Mucosa of descending colon (tissue), 3 donors: Measurements from ENCODE around the gene FSTL3. TPM values are rescaled to one million over a fixed set of nuclear protein-coding genes. Genes with fewer than 3 reads are reported as not detected.
"Not testable (repeated sequence)": the region's sequence is repeated elsewhere in the genome, so short reads cannot be mapped to it uniquely, and the experiment has no call there.

Experiments used
- ATAC-seq: fragments of 200-7000 bp; cut with Tn5 transposase; one replicate; pipeline ENCODE4 v1.9.1; 2020; ENCODE audit warnings: mild to moderate bottlenecking, moderate library complexity
- DNase-seq, 3 donors: peaks; one replicate each; pipeline ENCODE4 v3.0.0-alpha.2; 2020
- H3K36me3 ChIP-seq: fragments of 200-600 bp; one replicate; pipeline ENCODE4 v1.8.0; 2021; ENCODE audit warnings: low read depth, mild to moderate bottlenecking
- H3K4me1 ChIP-seq: fragments of 200-600 bp; one replicate; pipeline ENCODE4 v1.8.0; 2021; ENCODE audit warnings: low read depth, mild to moderate bottlenecking
- H3K4me3 ChIP-seq: fragments of 200-600 bp; one replicate; pipeline ENCODE4 v1.8.0; 2021; ENCODE audit warnings: mild to moderate bottlenecking
- H3K9me3 ChIP-seq: fragments of 200-600 bp; one replicate; pipeline ENCODE4 v1.8.0; 2021; ENCODE audit warnings: mild to moderate bottlenecking
- intact Hi-C, 2 donors: fragments of 100-400 bp; cut with DNase I in 1 of 2; cut with micrococcal nuclease in 1 of 2; formaldehyde crosslinking; loops; one replicate each; pipeline versions ENCODE4 v1.11.0 to v1.11.1; 2022; cut with DNase I, micrococcal nuclease
- long read RNA-seq, 2 donors: library from polyadenylated mRNA; unstranded; transcript quantifications; one replicate each; pipeline ENCODE4 v2.0.0, GENCODE V29; 2019 to 2021
- total RNA-seq, 3 donors: library from RNA; stranded (reverse); fragmentation: NEBNext Ultra II Directional in 2 of 3; extraction: Animal tissue kit (Norgen Biotek cat#: 25700) in 2 of 3; gene quantifications; one replicate each; pipeline versions ENCODE4 v1.2.1 to v1.2.4, GENCODE V29; 2021 to 2023
- TF ChIP-seq, protein P1 (sequence below): fragments of 200-600 bp; IDR thresholded peaks from one replicate; pipeline ENCODE4 v1.8.0; 2022; ENCODE audit warnings: antibody characterized with exemption, mild to moderate bottlenecking
- donor health status: DM: no; HTN: no; CAD: no; lungs with moderate emphysema.
- donor health status: DM: no; HTN: no; CAD: no.
- donor health status: DM: no; HTN: yes; CAD: no.

FSTL3 gene
- 10 to 100 TPM in 2 of 3 donors, 1 to 10 TPM in 1; 2.6 to 25.0 (median 12.8) TPM for total RNA-seq
- long read RNA-seq, donor 1, transcript FSTL3-201 (5 exons, 2,542 nt), result major isoform, 16 of 40 reads
- long read RNA-seq, donor 1, partial matches to known transcripts, result 11 of 40 reads
- long read RNA-seq, donor 1, other reads (novel, unspliced or antisense), result 12 of 40 reads
- long read RNA-seq, donor 2, transcript FSTL3-201 (5 exons, 2,542 nt), result major isoform, 8 of 11 reads
- long read RNA-seq, donor 2, partial matches to known transcripts, result 1 of 11 reads
- long read RNA-seq, donor 2, other reads (novel, unspliced or antisense), result 0 of 11 reads

DNA sequence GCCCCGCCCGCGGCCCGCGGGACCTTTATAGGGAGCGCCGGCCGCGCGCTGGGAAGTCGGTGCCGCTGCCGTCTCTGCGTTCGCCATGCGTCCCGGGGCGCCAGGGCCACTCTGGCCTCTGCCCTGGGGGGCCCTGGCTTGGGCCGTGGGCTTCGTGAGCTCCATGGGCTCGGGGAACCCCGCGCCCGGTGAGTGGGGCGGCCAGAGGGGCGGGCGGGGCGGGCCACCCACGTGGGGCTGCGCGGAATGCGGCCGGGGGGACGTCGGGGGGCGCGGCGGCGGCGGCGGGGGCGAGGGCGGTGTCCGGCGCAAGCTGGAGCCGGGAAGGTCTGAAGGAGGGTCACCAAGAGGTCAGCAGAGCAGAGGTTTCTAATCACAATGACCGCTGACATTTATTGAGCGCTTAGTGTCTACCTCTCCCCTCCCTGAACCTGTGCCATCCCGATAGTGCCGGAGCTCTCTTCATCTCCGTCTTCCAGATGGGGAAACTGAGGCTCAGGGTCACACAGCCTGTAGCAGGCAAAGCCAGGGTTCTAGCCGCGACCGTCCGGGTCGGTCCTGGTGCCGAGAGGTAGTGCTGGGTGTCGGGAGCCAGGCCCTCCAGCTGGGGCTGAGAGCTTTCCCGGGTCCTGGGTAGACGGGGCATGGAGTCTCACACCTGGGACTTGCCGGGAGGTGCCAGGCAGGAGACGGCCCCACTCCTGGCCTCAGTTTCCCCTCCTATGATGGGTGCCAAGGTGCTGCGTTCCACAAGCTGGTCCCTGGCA is at the start of gene FSTL3:
TSS of gene FSTL3 (plus strand) at position 54 of the 767 bp plus-strand sequence. CDS start at position 86, 32 bp downstream.
- TF ChIP-seq, protein P1, sequence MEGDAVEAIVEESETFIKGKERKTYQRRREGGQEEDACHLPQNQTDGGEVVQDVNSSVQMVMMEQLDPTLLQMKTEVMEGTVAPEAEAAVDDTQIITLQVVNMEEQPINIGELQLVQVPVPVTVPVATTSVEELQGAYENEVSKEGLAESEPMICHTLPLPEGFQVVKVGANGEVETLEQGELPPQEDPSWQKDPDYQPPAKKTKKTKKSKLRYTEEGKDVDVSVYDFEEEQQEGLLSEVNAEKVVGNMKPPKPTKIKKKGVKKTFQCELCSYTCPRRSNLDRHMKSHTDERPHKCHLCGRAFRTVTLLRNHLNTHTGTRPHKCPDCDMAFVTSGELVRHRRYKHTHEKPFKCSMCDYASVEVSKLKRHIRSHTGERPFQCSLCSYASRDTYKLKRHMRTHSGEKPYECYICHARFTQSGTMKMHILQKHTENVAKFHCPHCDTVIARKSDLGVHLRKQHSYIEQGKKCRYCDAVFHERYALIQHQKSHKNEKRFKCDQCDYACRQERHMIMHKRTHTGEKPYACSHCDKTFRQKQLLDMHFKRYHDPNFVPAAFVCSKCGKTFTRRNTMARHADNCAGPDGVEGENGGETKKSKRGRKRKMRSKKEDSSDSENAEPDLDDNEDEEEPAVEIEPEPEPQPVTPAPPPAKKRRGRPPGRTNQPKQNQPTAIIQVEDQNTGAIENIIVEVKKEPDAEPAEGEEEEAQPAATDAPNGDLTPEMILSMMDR, result no peak
- H3K4me3 ChIP-seq, result no peak within 1 kb of the TSS
- peak in 1 of 3 donors; percentile 57 for DNase-seq

DNA sequence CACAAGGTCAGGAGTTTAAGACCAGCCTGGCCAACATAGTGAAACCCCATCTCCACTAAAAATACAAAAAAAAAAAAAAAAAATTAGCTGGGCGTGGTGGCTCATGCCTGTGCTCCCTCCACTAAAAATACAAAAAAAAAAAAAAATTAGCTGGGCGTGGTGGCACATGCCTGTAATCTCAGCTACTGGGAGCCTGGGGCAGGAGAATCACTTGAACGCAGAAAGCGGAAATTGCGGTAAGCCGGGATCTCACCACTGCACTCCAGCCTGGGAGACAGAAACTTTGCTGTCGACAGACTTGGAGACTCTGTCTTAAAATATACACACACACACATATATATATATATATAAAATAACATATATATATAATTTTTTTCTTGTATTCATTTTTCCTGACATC is 49.6 kb upstream of the FSTL3 start:
- H3K36me3 ChIP-seq, intact Hi-C loops, DNase-seq: not testable (repeated sequence)

More for the DNA sequence above, at the start of gene FSTL3:
- Histone ChIP-seq H3K36me3 (no peaks in the 10 kb centered on the region), H3K9me3 (no peaks in the 10 kb centered on the region), H3K4me1 (peaks cover 12% of the 10 kb centered on the region)
- no peak for ATAC-seq
- intact Hi-C loops, result no loop called here

DNA sequence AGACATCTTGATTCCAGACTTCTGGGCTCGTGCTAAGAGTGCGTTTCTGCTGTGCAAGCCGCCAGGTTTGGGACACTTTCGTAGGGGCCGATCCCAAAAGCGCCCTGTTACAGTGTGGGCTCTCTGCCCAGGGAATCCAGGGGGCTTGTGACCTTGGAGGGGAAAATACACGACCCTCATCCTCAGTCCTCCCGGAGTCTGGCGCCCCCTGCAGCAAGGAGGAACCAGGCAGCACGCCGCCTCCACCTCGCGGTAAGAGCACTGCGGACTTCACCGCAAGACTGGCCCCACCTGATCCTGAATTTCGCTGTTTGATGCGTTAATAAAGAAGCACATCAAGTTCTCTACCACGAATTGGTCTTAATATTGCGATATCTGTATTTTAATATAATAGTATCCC is 48.0 kb upstream of the FSTL3 start:
- Histone ChIP-seq H3K9me3 (no peaks in the 10 kb centered on the region), H3K4me3 (no peak overlapping the region), H3K36me3 (no peaks in the 10 kb centered on the region), H3K4me1 (peaks cover 10% of the 10 kb centered on the region)
- ATAC-seq (no peak), DNase-seq (no peak)
- TF ChIP-seq, protein P1, result no peak
- intact Hi-C loops, result no loop called here

More for the DNA sequence above, 49.6 kb upstream of the FSTL3 start:
- H3K9me3 ChIP-seq, ATAC-seq, H3K4me1 ChIP-seq, H3K4me3 ChIP-seq: not testable (repeated sequence)

DNA sequence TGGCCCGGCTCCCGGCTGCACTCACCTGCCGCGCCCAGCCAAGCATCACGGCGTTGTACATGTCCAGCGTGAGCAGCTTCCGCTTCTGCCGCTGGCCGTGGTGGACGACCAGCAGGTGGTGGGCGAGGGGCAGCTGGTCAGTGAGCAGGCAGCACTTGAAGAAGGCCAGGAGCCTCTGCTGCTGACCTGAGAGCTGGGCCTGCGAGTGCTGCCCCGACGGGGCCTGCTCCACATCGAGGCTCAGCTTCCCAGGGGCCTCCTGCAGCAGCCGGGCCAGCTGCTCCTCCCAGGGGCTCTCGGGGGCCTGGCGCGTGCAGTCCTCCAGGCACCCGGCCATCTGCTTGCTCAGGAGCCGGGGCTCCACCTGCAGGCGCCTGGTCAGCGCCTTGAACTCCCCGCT is 46.7 kb upstream of the FSTL3 start:
- peaks cover 16% of the 10 kb centered on the region for H3K4me1 ChIP-seq
- H3K36me3 ChIP-seq, H3K9me3 ChIP-seq, H3K4me3 ChIP-seq, ATAC-seq, intact Hi-C loops, DNase-seq: not testable (repeated sequence)

DNA sequence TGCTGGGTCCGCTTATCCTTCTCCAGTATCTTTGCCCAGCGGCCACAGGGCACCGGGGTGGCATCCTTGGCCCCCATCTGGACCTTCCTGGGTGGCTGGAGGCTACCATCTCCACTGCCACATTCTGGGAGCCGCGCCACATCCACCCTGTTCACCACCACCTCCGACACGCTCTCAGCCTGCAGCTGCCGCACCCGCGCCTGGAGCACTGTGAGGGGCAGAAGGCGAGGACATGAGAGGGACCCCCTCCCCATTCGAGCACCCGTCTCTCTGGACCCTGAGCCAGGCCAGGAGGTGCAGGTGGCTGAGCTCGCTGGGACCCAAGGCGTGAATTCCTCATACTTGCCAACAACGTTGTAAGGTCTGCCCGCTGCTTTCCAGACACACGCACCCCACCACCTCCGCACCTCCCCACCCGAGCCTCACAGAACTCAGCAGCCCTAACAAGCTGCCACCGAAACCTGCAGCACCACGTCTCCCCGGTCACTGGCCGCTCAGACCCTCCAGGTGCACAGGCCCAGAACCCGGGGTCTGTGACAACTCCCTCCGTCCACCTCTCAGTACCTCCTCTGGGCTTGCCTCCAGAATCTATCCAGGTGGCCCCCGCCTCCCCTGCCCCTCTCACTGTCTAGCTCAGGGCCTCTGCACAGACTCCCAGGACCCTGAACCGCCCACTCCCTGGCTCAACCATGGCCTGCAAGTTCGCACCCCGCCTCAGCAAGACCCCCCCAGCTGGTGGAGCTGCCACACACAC is 46.1 kb upstream of the FSTL3 start:
- Histone ChIP-seq H3K4me3 (no peak overlapping the region), H3K4me1 (peaks cover 16% of the 10 kb centered on the region), H3K36me3 (no peaks in the 10 kb centered on the region), H3K9me3 (no peaks in the 10 kb centered on the region)
- intact Hi-C loops, result no loop called here
- ATAC-seq, result no peak
- TF ChIP-seq, protein P1, result no peak
- no peak for DNase-seq

DNA sequence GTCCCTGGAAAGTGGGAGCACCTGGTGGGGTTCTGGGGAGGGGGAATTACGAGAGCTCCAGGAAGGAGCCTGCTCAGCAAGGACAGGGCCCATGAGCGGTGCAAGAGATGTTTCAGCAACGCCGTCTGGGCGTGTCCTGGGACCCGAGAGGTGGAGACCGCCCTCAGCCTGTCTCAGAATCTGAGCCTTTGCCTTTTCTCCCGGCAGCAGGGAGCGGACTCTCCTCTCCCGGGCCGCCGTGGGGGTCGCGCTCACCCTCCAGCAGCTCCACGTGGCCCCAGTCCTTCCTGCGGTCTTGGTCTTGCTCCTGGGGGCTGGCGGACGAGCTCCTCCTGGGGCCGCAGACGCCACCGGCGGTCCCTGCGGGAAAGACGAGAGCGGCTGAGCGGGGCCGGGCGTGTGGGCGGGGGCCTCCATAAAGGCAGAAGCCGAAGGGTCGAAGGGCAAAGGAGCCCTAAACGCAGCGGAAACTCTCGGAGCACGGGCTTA is 43.6 kb upstream of the FSTL3 start:
- Histone ChIP-seq H3K4me3 (peak overlapping the region; percentile 63), H3K9me3 (no peaks in the 10 kb centered on the region), H3K36me3 (no peaks in the 10 kb centered on the region), H3K4me1 (peaks cover 16% of the 10 kb centered on the region)
- DNase-seq, result peak; percentile 77 to 79 (median 78)
- ATAC-seq, result peak; percentile 69
- TF ChIP-seq, protein P1, result no peak
- intact Hi-C loops, result no loop called here
